ENCODE measurements around the gene SCCPDH. TPM values are rescaled to one million over a fixed set of nuclear protein-coding genes. Genes with fewer than 3 reads are reported as not detected.
A peak's percentile ranks its signal among the peaks of the same experiment; 100 is the strongest.

SCCPDH gene
- total and polyA plus RNA-seq, 2 donors (not counting 1 experiment from before 2014, with no cell fraction given): 47.8 to 58.0 TPM

DNA sequence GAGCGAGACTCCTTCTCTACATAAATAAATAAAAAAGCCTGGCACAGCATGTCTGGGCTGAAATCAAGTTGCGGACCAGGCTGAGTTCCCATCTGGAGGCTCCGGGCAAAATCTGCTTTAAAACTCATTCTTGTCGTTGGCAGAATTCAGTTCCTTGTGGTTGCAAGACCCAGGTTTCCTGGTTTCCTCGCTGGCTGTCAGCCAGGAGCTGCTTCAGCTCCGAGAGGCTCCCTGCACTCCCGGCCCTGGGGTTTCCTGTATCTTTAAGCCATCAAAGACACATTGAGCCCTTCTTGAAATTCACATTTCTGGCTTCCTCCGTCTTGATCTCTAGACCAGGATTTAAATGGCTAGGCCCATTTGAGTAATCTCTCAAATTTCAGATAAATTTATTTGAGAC lies 20.6 kb upstream of the SCCPDH start:
- peak overlapping the region; percentile 17 for H2AFZ ChIP-seq (ENCODE audit: low read length)
- H4K20me1 ChIP-seq (ENCODE audit: control insufficient read depth, extremely low read depth, insufficient read depth, low read length): no peaks in the 10 kb centered on the region
- H3K4me2 ChIP-seq (ENCODE audit: extremely low read depth, insufficient read depth, low read length): no peak overlapping the region
- no peaks in the 10 kb centered on the region for H3K4me1 ChIP-seq (ENCODE audit: control insufficient read depth, extremely low read depth, insufficient read depth, low read length)
- no peak overlapping the region for H3K4me3 ChIP-seq (replicated peaks in 1 of 4; ENCODE audit: control extremely low read depth in 1 of 4, insufficient read depth in 1 of 4, low read depth in 3 of 4, low read length in 4 of 4)
- TF ChIP-seq EZH2 (IDR thresholded peaks at IDR 0.05; ENCODE audit: low read length, missing control alignments): no peak
- TF ChIP-seq, protein P1, sequence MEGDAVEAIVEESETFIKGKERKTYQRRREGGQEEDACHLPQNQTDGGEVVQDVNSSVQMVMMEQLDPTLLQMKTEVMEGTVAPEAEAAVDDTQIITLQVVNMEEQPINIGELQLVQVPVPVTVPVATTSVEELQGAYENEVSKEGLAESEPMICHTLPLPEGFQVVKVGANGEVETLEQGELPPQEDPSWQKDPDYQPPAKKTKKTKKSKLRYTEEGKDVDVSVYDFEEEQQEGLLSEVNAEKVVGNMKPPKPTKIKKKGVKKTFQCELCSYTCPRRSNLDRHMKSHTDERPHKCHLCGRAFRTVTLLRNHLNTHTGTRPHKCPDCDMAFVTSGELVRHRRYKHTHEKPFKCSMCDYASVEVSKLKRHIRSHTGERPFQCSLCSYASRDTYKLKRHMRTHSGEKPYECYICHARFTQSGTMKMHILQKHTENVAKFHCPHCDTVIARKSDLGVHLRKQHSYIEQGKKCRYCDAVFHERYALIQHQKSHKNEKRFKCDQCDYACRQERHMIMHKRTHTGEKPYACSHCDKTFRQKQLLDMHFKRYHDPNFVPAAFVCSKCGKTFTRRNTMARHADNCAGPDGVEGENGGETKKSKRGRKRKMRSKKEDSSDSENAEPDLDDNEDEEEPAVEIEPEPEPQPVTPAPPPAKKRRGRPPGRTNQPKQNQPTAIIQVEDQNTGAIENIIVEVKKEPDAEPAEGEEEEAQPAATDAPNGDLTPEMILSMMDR (conservative IDR thresholded peaks at IDR 0.05 in 1 of 2, IDR thresholded peaks at IDR 0.05 in 1 of 2; ENCODE audit: low read depth in 1 of 2, low read length in 2 of 2): no peak
- H3K9me3 ChIP-seq (ENCODE audit: control insufficient read depth, insufficient read depth, low read depth, low read length): no peaks in the 10 kb centered on the region
- H3K27ac ChIP-seq (ENCODE audit: insufficient read depth, low read length): no peak overlapping the region
- H3K36me3 ChIP-seq (ENCODE audit: control insufficient read depth, insufficient read depth, low read length): no peaks in the 10 kb centered on the region
- no peaks in the 10 kb centered on the region for H3K79me2 ChIP-seq (ENCODE audit: control insufficient read depth, insufficient read depth, low read length)
- peak in 1 of 2 donors; percentile 46 for DNase-seq (ENCODE audit: low read depth in 2 of 2)
- H3K27me3 ChIP-seq (ENCODE audit: control insufficient read depth, insufficient read depth, low read length): no peaks in the 10 kb centered on the region
- no peak overlapping the region for H3K9ac ChIP-seq (ENCODE audit: insufficient read depth, low read length)

DNA sequence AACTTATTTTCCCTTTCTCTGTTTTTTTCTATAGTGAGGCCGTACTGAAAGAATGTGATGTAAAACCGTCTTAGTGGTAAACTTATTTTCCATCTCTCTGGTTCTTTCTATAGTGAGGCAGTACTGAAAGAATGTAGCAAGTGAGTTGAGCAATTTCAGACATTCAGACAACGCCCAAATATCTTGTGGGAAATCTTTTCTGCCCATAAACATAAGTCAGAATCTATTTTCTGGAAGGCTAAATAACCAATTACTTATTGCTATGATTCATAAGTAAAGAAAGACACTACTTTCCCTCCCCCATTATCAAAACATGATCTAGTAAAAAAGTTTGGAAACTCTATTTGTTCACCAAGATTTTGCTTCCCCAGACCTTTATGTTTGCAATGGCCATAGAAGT lies 18.8 kb upstream of the SCCPDH start:
- H3K27me3 ChIP-seq (ENCODE audit: control insufficient read depth, insufficient read depth, low read length): no peaks in the 10 kb centered on the region
- H4K20me1 ChIP-seq (ENCODE audit: control insufficient read depth, extremely low read depth, insufficient read depth, low read length): no peaks in the 10 kb centered on the region
- no peak overlapping the region for H3K4me3 ChIP-seq (replicated peaks in 1 of 4; ENCODE audit: control extremely low read depth in 1 of 4, insufficient read depth in 1 of 4, low read depth in 3 of 4, low read length in 4 of 4)
- H3K9ac ChIP-seq (ENCODE audit: insufficient read depth, low read length): no peak overlapping the region
- TF ChIP-seq, protein P1 (conservative IDR thresholded peaks at IDR 0.05 in 1 of 2, IDR thresholded peaks at IDR 0.05 in 1 of 2; ENCODE audit: low read depth in 1 of 2, low read length in 2 of 2): no peak
- no peak for TF ChIP-seq EZH2 (IDR thresholded peaks at IDR 0.05; ENCODE audit: low read length, missing control alignments)
- H3K36me3 ChIP-seq (ENCODE audit: control insufficient read depth, insufficient read depth, low read length): no peaks in the 10 kb centered on the region
- no peak overlapping the region for H2AFZ ChIP-seq (ENCODE audit: low read length)
- H3K79me2 ChIP-seq (ENCODE audit: control insufficient read depth, insufficient read depth, low read length): no peaks in the 10 kb centered on the region
- H3K4me1 ChIP-seq (ENCODE audit: control insufficient read depth, extremely low read depth, insufficient read depth, low read length): no peaks in the 10 kb centered on the region
- H3K9me3 ChIP-seq (ENCODE audit: control insufficient read depth, insufficient read depth, low read depth, low read length): no peaks in the 10 kb centered on the region
- H3K4me2 ChIP-seq (ENCODE audit: extremely low read depth, insufficient read depth, low read length): peak overlapping the region; percentile 25
- DNase-seq (ENCODE audit: low read depth in 2 of 2): peak; percentile 96 to 97
- H3K27ac ChIP-seq (ENCODE audit: insufficient read depth, low read length): peak overlapping the region; percentile 83

DNA sequence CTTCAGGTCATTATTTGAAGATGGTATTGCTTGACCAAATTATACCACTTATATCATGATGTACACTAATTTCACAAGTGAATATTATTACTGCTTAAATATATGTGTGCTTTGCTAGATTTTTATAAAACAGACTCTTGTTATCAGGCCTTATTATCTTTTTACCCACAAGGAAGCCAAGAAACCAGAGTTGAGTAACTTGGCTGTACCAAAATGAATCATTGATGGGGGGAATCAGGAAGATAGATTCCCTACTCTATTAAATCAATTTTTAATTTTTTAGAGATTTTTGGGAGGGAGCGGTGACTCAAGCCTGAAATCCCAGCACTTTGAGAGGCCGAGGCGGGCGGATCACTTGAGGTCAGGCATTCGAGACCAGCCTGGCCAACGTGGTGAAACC lies 16.0 kb upstream of the SCCPDH start:
- Histone ChIP-seq H3K9ac (ENCODE audit: insufficient read depth, low read length) (no peak overlapping the region), H3K79me2 (ENCODE audit: control insufficient read depth, insufficient read depth, low read length) (no peaks in the 10 kb centered on the region), H3K4me3 (replicated peaks in 1 of 4; ENCODE audit: control extremely low read depth in 1 of 4, insufficient read depth in 1 of 4, low read depth in 3 of 4, low read length in 4 of 4) (no peak overlapping the region), H3K36me3 (ENCODE audit: control insufficient read depth, insufficient read depth, low read length) (no peaks in the 10 kb centered on the region), H4K20me1 (ENCODE audit: control insufficient read depth, extremely low read depth, insufficient read depth, low read length) (no peaks in the 10 kb centered on the region), H3K4me2 (ENCODE audit: extremely low read depth, insufficient read depth, low read length) (no peak overlapping the region), H3K4me1 (ENCODE audit: control insufficient read depth, extremely low read depth, insufficient read depth, low read length) (no peaks in the 10 kb centered on the region), H3K27me3 (ENCODE audit: control insufficient read depth, insufficient read depth, low read length) (no peaks in the 10 kb centered on the region), H3K27ac (ENCODE audit: insufficient read depth, low read length) (no peak overlapping the region), H2AFZ (ENCODE audit: low read length) (no peak overlapping the region), H3K9me3 (ENCODE audit: control insufficient read depth, insufficient read depth, low read depth, low read length) (no peaks in the 10 kb centered on the region)
- TF ChIP-seq EZH2 (IDR thresholded peaks at IDR 0.05; ENCODE audit: low read length, missing control alignments): no peak
- TF ChIP-seq, protein P1 (conservative IDR thresholded peaks at IDR 0.05 in 1 of 2, IDR thresholded peaks at IDR 0.05 in 1 of 2; ENCODE audit: low read depth in 1 of 2, low read length in 2 of 2): no peak
- DNase-seq (ENCODE audit: low read depth in 2 of 2): peak in 1 of 2 donors; percentile 40

Measured in fibroblast of lung (primary cell).